ENCODE results near the gene UBAP1. TPM values are rescaled to one million over a fixed set of nuclear protein-coding genes. Genes with fewer than 3 reads are reported as not detected.

The UBAP1 gene
- total and polyA plus RNA-seq, 2 donors (not counting 1 experiment from before 2014, with no cell fraction given), result 20.4 to 27.0 TPM

GRCh38 chr9:34256104-34256503, 77.3 kb downstream of the UBAP1 start:
- Histone ChIP-seq H3K36me3 (replicated peaks in 1 of 2; ENCODE audit: control extremely low read depth in 1 of 2, control insufficient read depth in 1 of 2, extremely low read depth in 1 of 2, insufficient read depth in 2 of 2, low read length in 1 of 2) (peaks cover 3 to 17% of the 10 kb centered on the region in 2 experiments), H3K79me2 (ENCODE audit: control insufficient read depth, insufficient read depth, low read length) (no peaks in the 10 kb centered on the region), H3K4me1 (ENCODE audit: control insufficient read depth in 2 of 2, insufficient read depth in 2 of 2, low read length in 2 of 2) (peaks cover 0 to 15% of the 10 kb centered on the region in 2 donors), H3K27ac (ENCODE audit: low read length in 2 of 2) (no peak overlapping the region), H3K4me2 (replicated peaks; ENCODE audit: low read depth, low read length, poor library complexity, severe bottlenecking) (no peak overlapping the region), H4K20me1 (ENCODE audit: control insufficient read depth, insufficient read depth, low read length, poor library complexity, severe bottlenecking) (peaks cover 23% of the 10 kb centered on the region), H3K9me3 (ENCODE audit: control extremely low read depth in 1 of 3, control insufficient read depth in 2 of 3, insufficient read depth in 1 of 3, low read length in 2 of 3) (no peaks in the 10 kb centered on the region), H2AFZ (ENCODE audit: insufficient read depth, low read depth, low read length, poor library complexity, severe bottlenecking) (no peak overlapping the region), H3K27me3 (replicated peaks in 1 of 4; ENCODE audit: control extremely low read depth in 1 of 4, control insufficient read depth in 3 of 4, insufficient read depth in 4 of 4, low read length in 3 of 4) (no peaks in the 10 kb centered on the region), H3K9ac (ENCODE audit: low read length) (no peak overlapping the region), H3K4me3 (ENCODE audit: control extremely low read depth in 1 of 5, extremely low read depth in 1 of 5, insufficient read depth in 1 of 5, low read depth in 2 of 5, low read length in 4 of 5) (no peak overlapping the region)
- 66% methylated on average over 6 of the region's 6 CpGs for whole genome bisulfite sequencing (ENCODE audit: insufficient coverage)
- ATAC-seq (ENCODE audit: low read depth) (no peak), DNase-seq (peak; percentile 35)
- ChIA-PET CTCF (interaction anchor here (1.3 to 3.0 kb wide), 3 partner anchors 122 to 331 kb away, joined by 3 to 16 read pairs (median 6); no protein-coding TSS in a partner anchor), POLR2A (no interaction called here)
- Mint-ChIP-seq H3K9me3 (ENCODE audit: insufficient read depth) (no peaks in the 10 kb centered on the region), H3K27ac (no peak overlapping the region), H3K4me1 (peaks cover 13% of the 10 kb centered on the region), H3K27me3 (no peaks in the 10 kb centered on the region), H3K4me3 (no peak overlapping the region)
- TF ChIP-seq CTCF (IDR thresholded peaks at IDR 0.05) (no peak), EZH2 (IDR thresholded peaks at IDR 0.05; ENCODE audit: borderline replicate concordance, insufficient read depth, low read depth, low read length, poor library complexity, severe bottlenecking) (no peak)
- intact Hi-C loops (cut with micrococcal nuclease), result no loop called here

- Mint-ChIP-seq H3K27ac (peak overlapping the region; percentile 37), H3K4me1 (peaks cover 13% of the 10 kb centered on the region)
- intact Hi-C loops (cut with micrococcal nuclease), result no loop called here
These were observed 78.2 kb downstream of the UBAP1 start for GRCh38 chr9:34256987-34257585.

More at GRCh38 chr9:34256987-34257585, 78.2 kb downstream of the UBAP1 start:
- H2AFZ ChIP-seq (ENCODE audit: insufficient read depth, low read depth, low read length, poor library complexity, severe bottlenecking), result no peak overlapping the region
- peaks cover 18% of the 10 kb centered on the region for H4K20me1 ChIP-seq (ENCODE audit: control insufficient read depth, insufficient read depth, low read length, poor library complexity, severe bottlenecking)
- H3K9me3 ChIP-seq (ENCODE audit: control extremely low read depth in 1 of 3, control insufficient read depth in 2 of 3, insufficient read depth in 1 of 3, low read length in 2 of 3), result no peaks in the 10 kb centered on the region
- H3K4me3 Mint-ChIP-seq, result no peak overlapping the region
- no peaks in the 10 kb centered on the region for H3K79me2 ChIP-seq (ENCODE audit: control insufficient read depth, insufficient read depth, low read length)
- DNase-seq, result no peak
- no peaks in the 10 kb centered on the region for H3K27me3 Mint-ChIP-seq
- no peak overlapping the region for H3K27ac ChIP-seq (ENCODE audit: low read length in 2 of 2)
- no peak overlapping the region for H3K9ac ChIP-seq (ENCODE audit: low read length)
- no peaks in the 10 kb centered on the region for H3K27me3 ChIP-seq (replicated peaks in 1 of 4; ENCODE audit: control extremely low read depth in 1 of 4, control insufficient read depth in 3 of 4, insufficient read depth in 4 of 4, low read length in 3 of 4)
- ATAC-seq (ENCODE audit: low read depth), result no peak
- H3K36me3 ChIP-seq (replicated peaks in 1 of 2; ENCODE audit: control extremely low read depth in 1 of 2, control insufficient read depth in 1 of 2, extremely low read depth in 1 of 2, insufficient read depth in 2 of 2, low read length in 1 of 2), result peaks cover 3 to 7% of the 10 kb centered on the region in 2 experiments
- WGBS (ENCODE audit: insufficient coverage), result 26% methylated on average over 11 of the region's 11 CpGs
- no peak for TF ChIP-seq EZH2 (IDR thresholded peaks at IDR 0.05; ENCODE audit: borderline replicate concordance, insufficient read depth, low read depth, low read length, poor library complexity, severe bottlenecking)
- no peak for TF ChIP-seq CTCF (IDR thresholded peaks at IDR 0.05)
- ChIA-PET POLR2A (no interaction called here), CTCF (interaction anchor here (3.0 kb wide), 1 partner anchor 123 kb away, joined by 16 read pairs; no protein-coding TSS in a partner anchor)
- H3K4me2 ChIP-seq (replicated peaks; ENCODE audit: low read depth, low read length, poor library complexity, severe bottlenecking), result no peak overlapping the region
- H3K4me1 ChIP-seq (ENCODE audit: control insufficient read depth in 2 of 2, insufficient read depth in 2 of 2, low read length in 2 of 2), result peaks cover 0 to 15% of the 10 kb centered on the region in 2 donors
- no peak overlapping the region for H3K4me3 ChIP-seq (ENCODE audit: control extremely low read depth in 1 of 5, extremely low read depth in 1 of 5, insufficient read depth in 1 of 5, low read depth in 2 of 5, low read length in 4 of 5)
- H3K9me3 Mint-ChIP-seq (ENCODE audit: insufficient read depth), result no peaks in the 10 kb centered on the region

Measured in B cell (primary cell).